HFF-Myc (cell line): ENCODE measurements around the gene AKR1C2.
"Not testable (repeated sequence)": the region's sequence is repeated elsewhere in the genome, so short reads cannot be mapped to it uniquely, and the experiment has no call there.

ENCODE experiments used
- DNase-seq: peaks from one replicate; pipeline ENCODE4 v3.0.0-alpha.2; 2011; ENCODE audit warnings: low read depth; ENCODE audit errors: extremely low read depth
- H3K4me3 ChIP-seq: replicated peaks from 2 replicates; pipeline ENCODE4 v1.5.1; 2011; ENCODE audit warnings: low read depth, mild to moderate bottlenecking, control low read depth, low read length
- CTCF ChIP-seq: IDR thresholded peaks from 2 replicates; pipeline ENCODE4 v1.5.1; 2012; ENCODE audit warnings: mild to moderate bottlenecking, low read depth, low read length, control low read depth; ENCODE audit errors: missing control alignments

AKR1C2 gene

GRCh38 chr10:5003127-5004029, at the start of gene AKR1C2:
AKR1C2 (minus strand) TSS chr10:5003857; CDS start chr10:5003835, 22 bp downstream.
- not testable (repeated sequence) for DNase-seq, H3K4me3 ChIP-seq

GRCh38 chr10:5052951-5053500, 49.4 kb upstream of the AKR1C2 start:
- H3K4me3 ChIP-seq, DNase-seq: not testable (repeated sequence)

GRCh38 chr10:5047912-5048628, 44.4 kb upstream of the AKR1C2 start:
- H3K4me3 ChIP-seq = no peak overlapping the region
- TF ChIP-seq CTCF = no peak
- no peak for DNase-seq

- H3K4me3 ChIP-seq, DNase-seq: not testable (repeated sequence)
These were observed 43.4 kb upstream of the AKR1C2 start for GRCh38 chr10:5047055-5047454.

GRCh38 chr10:5046410-5046809, 42.8 kb upstream of the AKR1C2 start:
- no peak for TF ChIP-seq CTCF
- DNase-seq = no peak

GRCh38 chr10:5045095-5045494, 41.4 kb upstream of the AKR1C2 start:
- no peak for DNase-seq
- H3K4me3 ChIP-seq = no peak overlapping the region
- TF ChIP-seq CTCF = no peak

More at GRCh38 chr10:5046410-5046809, 42.8 kb upstream of the AKR1C2 start:
- H3K4me3 ChIP-seq = no peak overlapping the region

- no peak for DNase-seq
- no peak overlapping the region for H3K4me3 ChIP-seq
- TF ChIP-seq CTCF = no peak
These were observed 40.1 kb upstream of the AKR1C2 start for GRCh38 chr10:5043716-5044115.

GRCh38 chr10:5042922-5043321, 39.3 kb upstream of the AKR1C2 start:
- no peak for TF ChIP-seq CTCF
- DNase-seq = no peak
- no peak overlapping the region for H3K4me3 ChIP-seq
